Mesenchymal stem cell (in vitro differentiated cells and primary cell): Measurements from ENCODE around the gene PLCL1.

Experiments used
- DNase-seq: peaks from one replicate; pipeline ENCODE4 v3.0.0-alpha.2; 2013
- H2AFZ ChIP-seq: one replicate; pipeline ENCODE4 v1.6.1; 2013; ENCODE audit warnings: low read depth, mild to moderate bottlenecking, control low read depth, inconsistent platforms, low read length, moderate library complexity
- H2AK5ac ChIP-seq: 2 replicates; pipeline ENCODE4 v1.6.1; 2013; ENCODE audit warnings: low read length, moderate library complexity, mild to moderate bottlenecking, inconsistent platforms; ENCODE audit not compliant: severe bottlenecking
- H2BK120ac ChIP-seq: one replicate; pipeline ENCODE4 v1.6.1; 2013; ENCODE audit warnings: low read depth, mild to moderate bottlenecking, inconsistent platforms, low read length, moderate library complexity
- H2BK12ac ChIP-seq, 2 experiments: one replicate each; pipeline ENCODE4 v1.6.1; 2013; ENCODE audit warnings: inconsistent platforms in 2 of 2, low read length in 2 of 2, mild to moderate bottlenecking in 2 of 2, moderate library complexity in 2 of 2, control low read depth in 1 of 2
- H2BK15ac ChIP-seq: one replicate; pipeline ENCODE4 v1.6.1; 2013; ENCODE audit warnings: mild to moderate bottlenecking, low read depth, inconsistent platforms; ENCODE audit not compliant: poor library complexity, severe bottlenecking
- H2BK5ac ChIP-seq: 2 replicates; pipeline ENCODE4 v1.6.1; 2013; ENCODE audit warnings: low read depth, mild to moderate bottlenecking, low read length, control low read depth, inconsistent platforms; ENCODE audit not compliant: poor library complexity, severe bottlenecking
- H3K14ac ChIP-seq, 2 experiments: one replicate each; pipeline ENCODE4 v1.6.1; 2013; ENCODE audit warnings: inconsistent platforms in 2 of 2, low read length in 2 of 2, control low read depth in 1 of 2, mild to moderate bottlenecking in 1 of 2, moderate library complexity in 1 of 2
- H3K18ac ChIP-seq, 2 experiments: one replicate each; pipeline ENCODE4 v1.6.1; 2013; ENCODE audit warnings: inconsistent platforms in 2 of 2, low read length in 2 of 2, control low read depth in 1 of 2, low read depth in 1 of 2, mild to moderate bottlenecking in 1 of 2
- H3K23ac ChIP-seq, 2 experiments: one replicate each; pipeline ENCODE4 v1.6.1; 2013; ENCODE audit warnings: inconsistent platforms in 2 of 2, low read length in 2 of 2, mild to moderate bottlenecking in 2 of 2, moderate library complexity in 2 of 2, control low read depth in 1 of 2
- H3K27ac ChIP-seq: 2 replicates; pipeline ENCODE4 v1.5.1; 2013; ENCODE audit warnings: mild to moderate bottlenecking, moderate library complexity, low read length, control low read depth, inconsistent platforms; ENCODE audit not compliant: poor library complexity, severe bottlenecking
- H3K27me3 ChIP-seq, 2 experiments: 2 replicates each; pipeline versions ENCODE4 v1.6.1 to v1.7.0; 2013; ENCODE audit warnings: low read length in 2 of 2, mild to moderate bottlenecking in 2 of 2, moderate library complexity in 2 of 2, control low read depth in 1 of 2, inconsistent platforms in 1 of 2; ENCODE audit not compliant: control insufficient read depth in 1 of 2, insufficient read depth in 1 of 2
- H3K36me3 ChIP-seq, 2 experiments: 2 replicates each; pipeline versions ENCODE4 v1.6.1 to v1.7.0; 2013; ENCODE audit warnings: low read length in 2 of 2, control low read depth in 1 of 2, inconsistent platforms in 1 of 2, low read depth in 1 of 2, mild to moderate bottlenecking in 1 of 2; ENCODE audit not compliant: insufficient read depth in 2 of 2, control insufficient read depth in 1 of 2
- H3K4ac ChIP-seq, 2 experiments: one replicate each; pipeline ENCODE4 v1.6.1; 2013; ENCODE audit warnings: inconsistent platforms in 2 of 2, low read length in 2 of 2, mild to moderate bottlenecking in 2 of 2, moderate library complexity in 2 of 2, control low read depth in 1 of 2, low read depth in 1 of 2
- H3K4me1 ChIP-seq: 2 replicates; pipeline ENCODE4 v1.6.1; 2013; ENCODE audit warnings: low read depth, low read length, control low read depth; ENCODE audit not compliant: control insufficient read depth, insufficient read depth
- H3K4me2 ChIP-seq: 2 replicates; pipeline ENCODE4 v1.6.1; 2013; ENCODE audit warnings: low read length, mild to moderate bottlenecking, inconsistent platforms; ENCODE audit not compliant: poor library complexity, severe bottlenecking
- H3K4me3 ChIP-seq, 2 experiments: 2 replicates each; pipeline versions ENCODE4 v1.5.1 to v1.7.0; 2013; ENCODE audit warnings: low read length in 2 of 2, mild to moderate bottlenecking in 2 of 2, control low read depth in 1 of 2, low read depth in 1 of 2; ENCODE audit not compliant: insufficient read depth in 1 of 2
- H3K79me1 ChIP-seq: replicated peaks from 2 replicates; pipeline ENCODE4 v1.6.1; 2013; ENCODE audit warnings: mild to moderate bottlenecking, control low read depth, low read length, inconsistent platforms; ENCODE audit not compliant: poor library complexity, severe bottlenecking
- H3K9ac ChIP-seq: 2 replicates; pipeline ENCODE4 v1.7.0; 2013; ENCODE audit warnings: mild to moderate bottlenecking, low read length, moderate library complexity
- H3K9me3 ChIP-seq: 2 replicates; pipeline ENCODE4 v1.7.0; 2013; ENCODE audit warnings: mild to moderate bottlenecking, low read length; ENCODE audit not compliant: control insufficient read depth
- H4K8ac ChIP-seq: one replicate; pipeline ENCODE4 v1.6.1; 2013; ENCODE audit warnings: inconsistent platforms, mild to moderate bottlenecking, low read length, moderate library complexity
- H4K91ac ChIP-seq: one replicate; pipeline ENCODE4 v1.6.1; 2013; ENCODE audit warnings: mild to moderate bottlenecking, low read length, inconsistent platforms
- WGBS: methylation state at CpG from one replicate; pipeline ENCODE4 v1.1.7; 2013; ENCODE audit warnings: mixed read lengths; 5-methylcytosine and 5-hydroxymethylcytosine counted together

Gene PLCL1

DNA sequence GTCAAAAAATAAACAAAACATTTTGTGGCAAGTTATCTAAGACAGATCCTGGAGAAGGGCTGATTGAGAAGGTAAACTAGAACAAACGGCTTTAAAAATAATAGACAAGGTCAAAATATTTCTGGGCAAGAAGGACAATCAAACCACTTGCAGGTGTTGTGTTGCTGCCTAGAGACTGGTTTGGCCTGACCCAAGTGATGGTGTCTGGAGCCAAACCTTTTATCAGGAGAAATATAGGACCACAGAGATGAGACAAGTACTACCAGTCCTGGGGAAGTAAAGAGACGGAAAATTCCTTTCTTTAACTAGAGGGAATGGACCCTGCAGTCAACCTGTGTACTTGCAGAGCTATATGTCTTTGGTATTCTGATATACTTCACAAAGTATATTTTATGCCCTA, 44.2 kb downstream of the PLCL1 start:
- H3K4me1 ChIP-seq, result no peaks in the 10 kb centered on the region
- H2BK5ac ChIP-seq, result no peak overlapping the region
- no peak overlapping the region for H3K4me2 ChIP-seq
- H3K36me3 ChIP-seq, result no peaks in the 10 kb centered on the region
- no peak overlapping the region for H3K4ac ChIP-seq
- H3K27me3 ChIP-seq, result peaks cover 0 to 5% of the 10 kb centered on the region in 2 experiments
- H3K9me3 ChIP-seq, result no peaks in the 10 kb centered on the region
- H2BK120ac ChIP-seq, result no peak overlapping the region
- H3K14ac ChIP-seq, result no peak overlapping the region
- peak overlapping the region in 1 of 2 experiments; percentile 21 for H3K18ac ChIP-seq
- no peak overlapping the region for H3K23ac ChIP-seq
- H3K79me1 ChIP-seq, result no peaks in the 10 kb centered on the region
- no peak overlapping the region for H3K9ac ChIP-seq
- H2BK12ac ChIP-seq, result no peak overlapping the region
- H2AK5ac ChIP-seq, result no peak overlapping the region
- no peak overlapping the region for H2AFZ ChIP-seq
- DNase-seq, result no peak
- H3K4me3 ChIP-seq, result no peak overlapping the region
- no peak overlapping the region for H4K91ac ChIP-seq
- WGBS, result 97% methylated on average over 1 of the region's 2 CpGs
- no peak overlapping the region for H2BK15ac ChIP-seq
- H4K8ac ChIP-seq, result no peak overlapping the region
- H3K27ac ChIP-seq, result no peak overlapping the region

DNA sequence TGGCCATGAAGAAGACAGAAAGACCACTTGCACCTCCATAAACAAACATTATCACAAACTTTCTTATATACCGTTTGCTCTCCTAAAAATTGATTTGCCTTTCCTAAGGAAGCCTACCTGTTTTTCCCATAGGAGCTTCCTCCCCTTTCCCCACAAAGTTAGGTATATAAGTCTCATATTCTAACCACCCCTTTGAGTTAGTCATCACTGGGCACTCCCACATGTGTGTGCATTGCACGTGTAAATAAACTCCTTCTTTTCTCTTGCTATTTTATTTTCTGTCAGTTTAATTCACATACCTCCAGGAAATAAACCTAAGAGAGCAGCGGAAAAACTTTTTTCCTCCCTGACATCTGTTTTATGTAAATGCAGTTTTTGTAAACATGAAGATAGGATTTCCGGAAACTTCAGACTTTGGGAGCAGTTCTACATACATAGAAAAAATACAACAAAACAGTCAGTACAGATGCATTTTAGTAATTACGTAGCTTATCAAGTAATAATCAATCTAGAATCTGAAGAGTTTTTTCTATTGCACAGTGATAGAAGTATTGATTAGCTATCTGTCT, 46.6 kb downstream of the PLCL1 start:
- no peak overlapping the region for H2BK12ac ChIP-seq
- H3K4me1 ChIP-seq, result no peaks in the 10 kb centered on the region
- no peaks in the 10 kb centered on the region for H3K9me3 ChIP-seq
- peak; percentile 67 for DNase-seq
- H2BK5ac ChIP-seq, result no peak overlapping the region
- no peak overlapping the region for H2AFZ ChIP-seq
- H3K4ac ChIP-seq, result no peak overlapping the region
- no peak overlapping the region for H3K9ac ChIP-seq
- H2BK15ac ChIP-seq, result no peak overlapping the region
- peaks cover 0 to 5% of the 10 kb centered on the region in 2 experiments for H3K27me3 ChIP-seq
- no peaks in the 10 kb centered on the region for H3K36me3 ChIP-seq
- H3K4me3 ChIP-seq, result no peak overlapping the region
- H2AK5ac ChIP-seq, result no peak overlapping the region
- H3K4me2 ChIP-seq, result no peak overlapping the region
- no peak overlapping the region for H3K23ac ChIP-seq
- H3K18ac ChIP-seq, result peak overlapping the region in 1 of 2 experiments; percentile 14
- WGBS, result 15% methylated on average over 2 of the region's 5 CpGs
- no peak overlapping the region for H3K27ac ChIP-seq
- no peak overlapping the region for H4K8ac ChIP-seq
- H3K14ac ChIP-seq, result no peak overlapping the region
- H4K91ac ChIP-seq, result no peak overlapping the region
- no peak overlapping the region for H2BK120ac ChIP-seq
- H3K79me1 ChIP-seq, result no peaks in the 10 kb centered on the region

DNA sequence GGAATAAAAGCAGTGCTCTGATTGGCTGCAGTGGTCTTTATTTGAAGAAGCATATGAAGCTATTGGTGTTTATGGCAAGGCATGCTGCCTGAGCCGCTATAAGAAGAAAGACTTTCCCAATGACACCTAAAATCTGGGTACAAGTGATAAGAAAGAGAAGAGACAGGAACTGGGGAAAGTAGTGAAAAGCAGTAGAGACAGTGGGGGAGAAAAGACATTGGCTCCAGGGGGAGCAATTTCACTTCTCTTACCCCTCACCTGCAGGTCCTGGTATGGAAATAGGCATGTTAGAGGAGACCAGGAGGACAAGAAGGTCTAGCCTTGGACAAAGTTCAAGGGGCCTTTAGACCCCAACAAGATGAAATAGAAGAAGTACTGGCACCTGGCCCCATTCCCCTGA, 47.1 kb downstream of the PLCL1 start:
- Histone ChIP-seq H3K36me3 (no peaks in the 10 kb centered on the region), H3K27me3 (peaks cover 0 to 5% of the 10 kb centered on the region in 2 experiments), H4K91ac (no peak overlapping the region), H2AK5ac (no peak overlapping the region), H3K4ac (peak overlapping the region in 1 of 2 experiments; percentile 67), H3K9ac (no peak overlapping the region), H2BK12ac (peak overlapping the region in 1 of 2 experiments; percentile 15), H3K18ac (peak overlapping the region; percentile 62 to 82), H4K8ac (no peak overlapping the region), H3K4me3 (no peak overlapping the region), H3K79me1 (no peaks in the 10 kb centered on the region), H2BK5ac (no peak overlapping the region), H3K27ac (no peak overlapping the region), H3K23ac (peak overlapping the region in 1 of 2 experiments; percentile 59), H3K14ac (no peak overlapping the region), H3K4me1 (no peaks in the 10 kb centered on the region), H2BK15ac (peak overlapping the region; percentile 89), H2BK120ac (peak overlapping the region; percentile 21), H3K4me2 (no peak overlapping the region), H2AFZ (no peak overlapping the region), H3K9me3 (no peaks in the 10 kb centered on the region)
- 40% methylated on average over 1 of the region's 1 CpG for WGBS
- DNase-seq, result no peak

DNA sequence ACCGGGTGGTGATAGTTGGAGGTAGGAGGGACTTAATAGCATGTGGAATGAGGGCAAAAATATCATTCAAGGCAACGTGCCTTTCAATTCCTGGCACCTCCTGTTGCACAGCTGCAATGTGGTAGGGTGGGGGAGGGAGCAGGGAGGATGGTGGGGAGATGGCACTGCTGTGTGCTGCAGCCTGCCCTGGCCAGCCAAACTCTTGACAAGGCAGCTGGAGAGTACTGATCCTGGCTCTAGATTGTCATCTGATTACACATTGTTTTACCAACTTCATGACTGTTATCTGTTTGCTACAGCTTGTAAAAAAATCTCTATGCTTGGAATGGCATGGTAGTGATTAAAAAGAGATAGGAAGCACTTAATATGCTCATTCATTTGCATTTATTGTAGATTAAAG, 47.7 kb downstream of the PLCL1 start:
- Histone ChIP-seq H3K79me1 (no peaks in the 10 kb centered on the region), H4K91ac (peak overlapping the region; percentile 86), H3K23ac (no peak overlapping the region), H3K4me2 (no peak overlapping the region), H3K27me3 (peaks cover 0 to 5% of the 10 kb centered on the region in 2 experiments), H2AK5ac (no peak overlapping the region), H3K9ac (no peak overlapping the region), H2BK5ac (no peak overlapping the region), H3K4me1 (no peaks in the 10 kb centered on the region), H2BK15ac (peak overlapping the region; percentile 48), H3K27ac (no peak overlapping the region), H3K4me3 (no peak overlapping the region), H3K9me3 (no peaks in the 10 kb centered on the region), H3K14ac (no peak overlapping the region), H3K18ac (no peak overlapping the region), H4K8ac (no peak overlapping the region), H3K4ac (no peak overlapping the region), H2BK12ac (peak overlapping the region; percentile 23 to 97), H2BK120ac (peak overlapping the region; percentile 21), H3K36me3 (no peaks in the 10 kb centered on the region), H2AFZ (no peak overlapping the region)
- DNase-seq, result no peak
- WGBS, result 79% methylated on average over 2 of the region's 2 CpGs
